Adipocyte (in vitro differentiated cells): ENCODE results near the gene OLFML1.

ENCODE experiments used
- DNase-seq: peaks from one replicate; pipeline ENCODE4 v3.0.0-alpha.2; 2015; ENCODE audit warnings: low read depth
- H3K27me3 ChIP-seq: replicated peaks from 2 replicates; pipeline ENCODE4 v1.7.0; 2013; ENCODE audit warnings: mild to moderate bottlenecking, low read length, moderate library complexity; ENCODE audit not compliant: control insufficient read depth, insufficient read depth
- H3K36me3 ChIP-seq: 2 replicates; pipeline ENCODE4 v1.7.0; 2013; ENCODE audit warnings: low read length, mild to moderate bottlenecking, moderate library complexity; ENCODE audit not compliant: control insufficient read depth, insufficient read depth, severe bottlenecking
- H3K4me1 ChIP-seq: 2 replicates; pipeline ENCODE4 v1.7.0; 2013; ENCODE audit warnings: mild to moderate bottlenecking, low read length, moderate library complexity; ENCODE audit not compliant: control insufficient read depth, insufficient read depth
- H3K4me3 ChIP-seq: 2 replicates; pipeline ENCODE4 v1.7.0; 2013; ENCODE audit warnings: mild to moderate bottlenecking, low read length, moderate library complexity
- H3K9ac ChIP-seq: 2 replicates; pipeline ENCODE4 v1.7.0; 2013; ENCODE audit warnings: mild to moderate bottlenecking, low read length, moderate library complexity
- H3K9me3 ChIP-seq: 2 replicates; pipeline ENCODE4 v1.7.0; 2013; ENCODE audit warnings: mild to moderate bottlenecking, low read length, moderate library complexity; ENCODE audit not compliant: control insufficient read depth

Gene OLFML1

DNA sequence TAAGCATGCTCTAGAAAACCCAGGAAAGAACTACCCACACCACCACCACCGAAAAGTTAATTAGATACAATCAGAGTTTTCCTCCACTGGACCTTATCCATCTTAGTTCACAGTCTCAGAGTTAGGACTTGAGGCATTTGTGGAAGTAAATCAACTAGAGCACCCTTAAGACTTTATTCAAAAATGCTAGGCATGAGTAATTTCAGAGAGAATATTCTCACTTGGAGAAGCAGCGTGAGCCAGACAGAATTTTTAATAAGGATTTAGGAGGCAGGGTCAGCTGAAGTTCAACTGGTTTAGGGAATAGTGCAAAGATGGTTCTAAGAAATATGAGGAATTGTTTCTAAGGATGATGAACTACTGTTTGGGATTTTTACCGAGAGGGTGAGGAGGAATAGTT is 1.2 kb upstream of the OLFML1 start:
- H3K27me3 ChIP-seq, result no peaks in the 10 kb centered on the region

DNA sequence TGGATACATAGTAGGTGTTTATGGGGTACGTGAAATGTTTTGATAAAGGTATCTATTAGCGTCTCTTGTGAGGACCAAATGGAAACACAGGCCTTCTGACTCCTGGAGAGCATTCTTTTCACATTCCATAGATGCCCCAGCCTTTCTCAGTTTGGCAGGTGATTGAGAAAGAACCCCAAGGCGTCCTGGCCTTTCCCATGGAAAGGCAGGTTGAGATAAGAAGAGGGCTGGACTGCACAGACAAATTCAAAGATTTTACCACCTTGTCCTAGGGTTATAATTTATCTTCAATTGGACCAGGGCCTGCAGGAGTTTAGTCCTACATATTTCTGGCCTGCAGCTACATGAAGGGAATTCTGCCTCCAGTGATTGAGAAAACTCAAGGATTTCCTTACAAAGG is 661 bp upstream of the OLFML1 start:
- no peak for DNase-seq
- H3K27me3 ChIP-seq, result no peaks in the 10 kb centered on the region
- no peak overlapping the region for H3K9ac ChIP-seq
- no peaks in the 10 kb centered on the region for H3K36me3 ChIP-seq
- peaks cover 50% of the 10 kb centered on the region for H3K4me1 ChIP-seq
- H3K9me3 ChIP-seq, result no peaks in the 10 kb centered on the region
- no peak overlapping the region for H3K4me3 ChIP-seq

More for the DNA sequence above, 1.2 kb upstream of the OLFML1 start:
- DNase-seq, result no peak
- Histone ChIP-seq H3K4me1 (peaks cover 44% of the 10 kb centered on the region), H3K4me3 (no peak overlapping the region), H3K9ac (no peak overlapping the region), H3K36me3 (no peaks in the 10 kb centered on the region), H3K9me3 (no peaks in the 10 kb centered on the region)

DNA sequence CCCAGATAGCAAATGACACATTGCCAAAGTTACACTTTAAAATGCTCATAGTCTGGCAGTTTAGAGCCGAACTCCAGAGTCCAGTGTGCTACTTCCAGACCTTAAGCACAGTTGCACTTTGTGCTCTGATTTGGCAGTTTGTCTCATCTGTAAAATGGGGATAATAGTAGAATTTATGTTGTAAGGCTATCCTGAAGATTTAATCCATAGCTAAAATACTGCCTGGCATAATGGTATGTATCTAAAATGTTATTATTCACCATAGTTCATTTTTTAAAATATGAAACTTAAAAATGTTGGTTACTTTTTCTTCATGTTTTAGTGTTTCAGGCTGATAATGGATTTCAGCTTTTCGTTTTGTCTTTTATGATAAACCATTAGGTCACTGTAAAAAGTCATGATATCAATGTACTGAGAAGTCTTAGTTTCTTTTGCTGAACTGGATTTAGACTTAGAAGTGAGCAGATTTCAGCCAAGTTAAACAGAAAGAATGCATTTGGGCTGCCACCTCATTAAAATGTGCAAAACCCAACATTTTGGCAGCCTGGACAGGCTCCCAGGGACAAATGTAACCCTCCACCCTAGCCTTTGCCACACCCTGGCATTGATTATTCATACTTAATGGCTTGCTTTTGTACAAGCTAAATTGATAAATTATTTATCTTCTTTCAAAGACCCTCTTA is 933 bp downstream of the OLFML1 start:
- peaks cover 48% of the 10 kb centered on the region for H3K4me1 ChIP-seq
- DNase-seq, result no peak
- no peaks in the 10 kb centered on the region for H3K9me3 ChIP-seq
- H3K9ac ChIP-seq, result peak overlapping the region; percentile 72
- no peaks in the 10 kb centered on the region for H3K36me3 ChIP-seq
- H3K4me3 ChIP-seq, result peak overlapping the region; percentile 78
- H3K27me3 ChIP-seq, result no peaks in the 10 kb centered on the region

DNA sequence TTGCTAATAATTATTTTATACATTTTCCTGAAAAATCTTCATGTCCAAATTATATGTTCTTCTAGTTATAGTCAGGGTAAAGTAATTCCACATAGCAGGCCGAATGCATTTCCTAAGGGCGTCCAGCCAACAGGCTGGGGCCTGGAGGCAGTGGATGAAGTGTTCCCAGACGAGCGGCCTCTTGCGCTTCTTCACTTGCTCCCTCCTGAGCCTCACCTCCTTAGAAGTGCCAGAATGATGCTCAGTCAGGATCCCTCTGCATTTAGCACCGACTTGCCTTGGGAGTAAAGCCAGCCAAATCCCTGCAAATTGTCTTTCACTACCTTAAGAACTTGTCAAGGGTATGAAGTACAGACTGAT is 1.5 kb downstream of the OLFML1 start:
- Histone ChIP-seq H3K36me3 (no peaks in the 10 kb centered on the region), H3K9me3 (no peaks in the 10 kb centered on the region), H3K4me3 (peak overlapping the region; percentile 78), H3K27me3 (no peaks in the 10 kb centered on the region), H3K9ac (peak overlapping the region; percentile 72), H3K4me1 (peaks cover 48% of the 10 kb centered on the region)
- peak; percentile 48 for DNase-seq

DNA sequence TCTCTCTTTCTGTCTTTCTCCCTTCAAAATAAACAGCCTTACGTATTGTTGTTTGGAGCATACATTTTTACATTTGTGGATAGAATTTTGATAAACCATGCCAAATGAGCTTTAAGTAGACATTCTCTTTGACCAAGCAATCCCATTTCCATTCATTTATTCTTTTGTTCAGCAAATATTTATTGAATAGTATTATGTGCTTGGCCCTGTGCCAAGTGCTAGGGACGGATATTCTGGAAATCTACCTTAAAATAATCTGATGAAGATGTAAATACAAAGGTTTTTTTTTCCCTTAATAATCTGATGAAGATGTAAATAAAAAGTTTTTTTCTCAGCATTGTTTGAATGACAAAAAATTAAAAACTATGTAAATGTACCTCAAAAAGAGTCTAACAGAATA is 2.1 kb downstream of the OLFML1 start:
- H3K4me3 ChIP-seq, result peak overlapping the region; percentile 78

DNA sequence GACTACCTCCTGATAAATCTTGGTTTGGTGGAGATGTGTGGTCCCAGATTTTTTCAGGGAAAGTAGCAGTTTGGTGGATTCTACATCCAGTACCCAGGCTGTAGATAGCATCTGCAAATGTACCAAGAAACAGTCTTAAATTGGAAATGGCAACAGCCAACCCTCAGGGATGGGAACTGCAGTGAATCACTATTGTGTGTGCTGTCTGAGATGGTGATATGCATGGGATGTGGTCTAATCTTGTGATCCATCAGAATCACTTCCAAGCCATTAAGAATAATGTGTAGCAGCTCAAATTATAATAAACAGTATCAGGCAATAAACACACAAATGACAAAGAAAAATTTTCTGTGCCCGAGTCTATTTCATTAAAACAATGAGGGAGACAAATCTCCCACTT is 3.4 kb downstream of the OLFML1 start:
- Histone ChIP-seq H3K27me3 (no peaks in the 10 kb centered on the region), H3K4me3 (no peak overlapping the region), H3K4me1 (peaks cover 62% of the 10 kb centered on the region), H3K9ac (no peak overlapping the region), H3K9me3 (no peaks in the 10 kb centered on the region), H3K36me3 (no peaks in the 10 kb centered on the region)
- no peak for DNase-seq

More for the DNA sequence above, 2.1 kb downstream of the OLFML1 start:
- Histone ChIP-seq H3K9ac (peak overlapping the region; percentile 72), H3K27me3 (no peaks in the 10 kb centered on the region), H3K9me3 (no peaks in the 10 kb centered on the region), H3K4me1 (peaks cover 54% of the 10 kb centered on the region), H3K36me3 (no peaks in the 10 kb centered on the region)
- no peak for DNase-seq

DNA sequence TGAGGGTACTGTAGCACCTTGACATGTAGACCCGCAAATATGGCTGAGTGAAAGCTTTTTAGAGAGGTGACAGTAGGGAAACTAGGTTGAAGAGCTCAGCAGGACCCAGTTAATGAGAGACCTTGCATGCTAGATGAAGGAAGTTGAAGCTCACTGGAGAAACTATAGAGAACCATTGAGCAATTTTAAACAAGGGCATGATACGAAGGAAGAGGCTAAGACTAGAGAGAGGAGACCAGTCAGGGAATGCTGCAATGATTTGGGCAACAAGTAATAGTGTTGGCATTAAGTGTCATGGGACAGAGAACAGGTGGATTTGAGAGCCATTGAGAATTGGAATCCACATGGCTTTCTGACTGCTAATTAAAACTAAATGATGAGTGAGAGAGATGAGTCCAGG is 4.1 kb downstream of the OLFML1 start:
- H3K4me1 ChIP-seq, result peaks cover 62% of the 10 kb centered on the region
- no peaks in the 10 kb centered on the region for H3K27me3 ChIP-seq
- H3K36me3 ChIP-seq, result no peaks in the 10 kb centered on the region
- no peak for DNase-seq
- H3K9ac ChIP-seq, result no peak overlapping the region
- H3K9me3 ChIP-seq, result no peaks in the 10 kb centered on the region
- no peak overlapping the region for H3K4me3 ChIP-seq

DNA sequence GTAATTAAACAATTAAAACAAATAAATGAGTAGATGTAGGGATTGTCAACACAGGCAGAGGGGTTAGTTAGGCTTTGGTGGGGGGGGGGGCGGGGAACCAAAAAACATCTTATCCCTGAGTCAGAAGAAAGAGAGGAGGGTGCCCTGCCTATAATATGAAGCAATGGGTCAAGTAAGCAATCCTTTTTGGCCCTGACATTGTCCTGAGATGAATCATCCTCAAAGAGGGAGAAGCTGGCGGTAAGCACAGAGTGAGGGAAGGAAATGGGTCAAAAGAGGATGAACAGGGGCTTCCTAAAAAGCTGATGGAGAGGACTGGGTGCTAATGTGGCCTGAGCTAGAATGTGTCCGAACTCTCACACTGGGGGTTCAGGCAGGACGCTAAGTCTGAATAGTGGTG is 4.7 kb downstream of the OLFML1 start:
- Histone ChIP-seq H3K4me1 (peaks cover 55% of the 10 kb centered on the region), H3K9me3 (no peaks in the 10 kb centered on the region), H3K27me3 (no peaks in the 10 kb centered on the region), H3K4me3 (peak overlapping the region; percentile 59), H3K36me3 (no peaks in the 10 kb centered on the region), H3K9ac (no peak overlapping the region)
- peak; percentile 73 for DNase-seq

DNA sequence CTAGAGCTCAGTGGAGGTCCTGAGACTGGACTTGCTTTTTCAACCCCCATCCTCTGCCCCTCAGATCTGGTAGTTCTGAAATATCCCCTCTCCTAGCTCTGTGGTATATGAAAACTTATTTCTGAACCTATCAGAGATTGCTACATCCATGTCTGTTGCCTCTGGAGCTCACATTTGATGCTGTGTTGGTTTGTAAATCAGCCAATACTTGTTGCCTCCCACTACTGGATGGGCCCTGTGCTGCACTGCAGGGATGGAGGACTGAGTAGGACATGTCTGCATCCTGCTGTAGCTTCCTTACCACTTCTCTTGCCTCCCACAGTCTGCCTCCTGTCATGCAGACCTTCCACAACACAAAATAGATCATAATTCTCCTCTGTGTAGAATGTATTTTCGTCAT is 5.2 kb downstream of the OLFML1 start:
- no peaks in the 10 kb centered on the region for H3K36me3 ChIP-seq
- H3K27me3 ChIP-seq, result no peaks in the 10 kb centered on the region
- H3K4me1 ChIP-seq, result peaks cover 50% of the 10 kb centered on the region
- DNase-seq, result peak; percentile 25
- peak overlapping the region; percentile 59 for H3K4me3 ChIP-seq
- H3K9me3 ChIP-seq, result no peaks in the 10 kb centered on the region
- no peak overlapping the region for H3K9ac ChIP-seq

DNA sequence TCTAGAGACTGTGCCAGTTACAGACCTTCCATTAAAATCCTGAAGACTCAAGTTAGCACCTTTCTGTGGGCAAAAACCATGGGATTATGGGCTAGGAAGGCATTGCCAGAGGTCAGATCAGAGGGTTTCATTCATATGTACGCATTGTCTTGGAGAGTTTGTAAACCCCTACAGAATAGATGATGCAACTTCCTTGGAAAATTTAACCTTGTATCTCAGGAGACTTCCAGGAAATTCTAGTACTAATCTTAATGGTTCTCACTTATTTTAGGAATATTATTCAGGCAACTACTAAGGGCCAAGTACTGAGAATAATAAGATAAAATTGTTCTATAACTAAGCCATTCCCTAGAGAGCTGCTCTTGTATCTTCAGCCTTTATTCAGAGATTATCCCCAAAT is 6.9 kb downstream of the OLFML1 start:
- DNase-seq, result no peak
- Histone ChIP-seq H3K9me3 (no peaks in the 10 kb centered on the region), H3K4me1 (peaks cover 34% of the 10 kb centered on the region), H3K36me3 (no peaks in the 10 kb centered on the region), H3K9ac (no peak overlapping the region), H3K27me3 (no peaks in the 10 kb centered on the region), H3K4me3 (no peak overlapping the region)

DNA sequence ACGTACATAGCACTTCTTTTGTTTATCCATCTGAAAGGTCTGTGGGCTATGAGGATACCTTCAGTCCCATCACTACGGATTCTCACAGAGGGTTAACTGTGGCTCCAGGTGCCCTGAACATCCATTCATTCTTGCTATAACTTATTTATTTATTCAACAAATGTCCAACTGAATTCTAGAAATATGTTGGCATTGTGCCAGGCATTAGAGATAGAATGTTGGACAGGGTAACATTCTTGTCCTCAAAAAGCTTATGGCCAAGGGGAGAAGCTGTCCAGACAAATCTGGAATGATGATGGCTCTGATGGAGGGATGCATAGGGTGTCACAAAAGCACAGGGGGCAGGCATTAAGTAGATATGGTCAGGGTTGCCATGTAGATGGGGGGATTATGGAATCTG is 8.4 kb downstream of the OLFML1 start:
- no peak overlapping the region for H3K4me3 ChIP-seq
- no peaks in the 10 kb centered on the region for H3K27me3 ChIP-seq
- H3K36me3 ChIP-seq, result no peaks in the 10 kb centered on the region
- H3K4me1 ChIP-seq, result peaks cover 33% of the 10 kb centered on the region
- DNase-seq, result no peak
- no peaks in the 10 kb centered on the region for H3K9me3 ChIP-seq
- no peak overlapping the region for H3K9ac ChIP-seq
